ENCODE results near the gene TOMM22. TPM values are rescaled to one million over a fixed set of nuclear protein-coding genes. Genes with fewer than 3 reads are reported as not detected.

The TOMM22 gene
- total RNA-seq, 1 donor from 2014 or later, result 108 TPM

Other genes with a start within 250 kb of the TOMM22 start
- 0.21 TPM for gene KCNJ4, start 226.8 kb upstream of the TOMM22 start, total RNA-seq (ENCODE audit: unreplicated experiment)
- gene KDELR3, start 213.9 kb upstream of the TOMM22 start, total RNA-seq (ENCODE audit: unreplicated experiment), result 3.7 TPM
- 492 TPM for gene DDX17, start 175.6 kb upstream of the TOMM22 start, total RNA-seq (ENCODE audit: unreplicated experiment)
- gene DMC1, start 111.8 kb upstream of the TOMM22 start, total RNA-seq (ENCODE audit: unreplicated experiment), result 3.5 TPM
- 2.5 TPM for gene FAM227A, start 25.6 kb upstream of the TOMM22 start, total RNA-seq (ENCODE audit: unreplicated experiment)
- 29.7 TPM for gene CBY1, start 25.3 kb upstream of the TOMM22 start, total RNA-seq (ENCODE audit: unreplicated experiment)
- gene JOSD1, start 19.0 kb downstream of the TOMM22 start, total RNA-seq (ENCODE audit: unreplicated experiment), result 49.6 TPM
- 44.5 TPM for gene GTPBP1, start 24.0 kb downstream of the TOMM22 start, total RNA-seq (ENCODE audit: unreplicated experiment)
- gene SUN2, start 74.0 kb downstream of the TOMM22 start, total RNA-seq (ENCODE audit: unreplicated experiment), result 74.4 TPM
- gene DNAL4, start 112.2 kb downstream of the TOMM22 start, total RNA-seq (ENCODE audit: unreplicated experiment), result 20.2 TPM
- gene NPTXR, start 162.1 kb downstream of the TOMM22 start, total RNA-seq (ENCODE audit: unreplicated experiment), result 0.62 TPM
- gene CBX6, start 190.3 kb downstream of the TOMM22 start, total RNA-seq (ENCODE audit: unreplicated experiment), result 11.0 TPM